Measurements from ENCODE around the gene ANKRD29. TPM values are rescaled to one million over a fixed set of nuclear protein-coding genes. Genes with fewer than 3 reads are reported as not detected.

The ANKRD29 gene
- total and polyA plus RNA-seq, 9 of the 15 experiments (the other 6 are each of a cell fraction or from before 2014, with no cell fraction given): 0.36 TPM; not detected in 8

DNA sequence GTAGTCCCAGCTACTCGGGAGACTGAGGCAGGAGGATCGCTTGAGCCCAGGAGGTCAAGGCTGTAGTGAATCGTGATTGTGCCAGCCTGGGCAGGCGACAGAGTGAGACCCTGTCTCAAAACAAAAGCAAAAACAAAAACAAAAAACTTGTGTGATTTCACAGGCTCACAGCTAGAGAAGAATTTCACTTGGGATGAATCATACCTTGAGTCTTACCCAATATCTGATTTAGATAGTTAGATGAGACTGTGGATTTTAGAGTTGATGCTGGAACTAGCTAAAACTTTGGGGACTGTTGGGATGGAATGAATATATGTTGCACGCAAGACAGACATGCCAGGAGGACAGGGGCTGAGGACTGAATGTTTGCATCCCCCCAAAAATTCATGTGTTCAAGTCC lies 4.4 kb downstream of the ANKRD29 start:
- Histone ChIP-seq H3K4me3 (no peak overlapping the region), H3K27me3 (ENCODE audit: control insufficient read depth in 2 of 2, insufficient read depth in 2 of 2, low read length in 2 of 2) (peaks cover 25 to 35% of the 10 kb centered on the region in 2 experiments), H3K4me1 (replicated peaks in 1 of 2; ENCODE audit: control insufficient read depth in 2 of 2, insufficient read depth in 2 of 2, low read length in 2 of 2) (peaks cover 0 to 7% of the 10 kb centered on the region in 2 experiments; a peak in 1 of 5 replicates), H4K20me1 (replicated peaks; ENCODE audit: control insufficient read depth, insufficient read depth, low read length) (peaks cover 5% of the 10 kb centered on the region), H3K27ac (ENCODE audit: extremely low read depth, low read depth, low read length) (no peak overlapping the region), H3K9ac (ENCODE audit: insufficient read depth in 1 of 2, low read depth in 2 of 2, low read length in 2 of 2) (no peak overlapping the region), H2AFZ (ENCODE audit: low read depth, low read length) (no peak overlapping the region), H3K79me2 (ENCODE audit: control insufficient read depth, insufficient read depth, low read length) (no peaks in the 10 kb centered on the region), H3K4me2 (ENCODE audit: insufficient read depth, low read length) (no peak overlapping the region), H3K9me1 (ENCODE audit: control insufficient read depth, insufficient read depth, low read length) (no peaks in the 10 kb centered on the region), H3K36me3 (ENCODE audit: control insufficient read depth, insufficient read depth, low read length) (no peaks in the 10 kb centered on the region), H3K9me3 (replicated peaks; ENCODE audit: control insufficient read depth, insufficient read depth, low read depth, low read length) (no peaks in the 10 kb centered on the region)
- FAIRE-seq (no peak), DNase-seq (ENCODE audit: extremely low read depth in 1 of 4, low spot score in 3 of 4) (no peak), ATAC-seq (no peak)
- BruUV-seq (replicated peaks): no TSS peak
- WGBS (ENCODE audit: insufficient coverage, low coverage, missing lambda C conversion rate): 1% methylated on average over 5 of the region's 5 CpGs
- in situ Hi-C loops (cut with MboI): no loop called here
- intact Hi-C loops (cut with micrococcal nuclease): no loop called here
- TF ChIP-seq BRF1 (IDR thresholded peaks at IDR 0.05; ENCODE audit: borderline replicate concordance, extremely low read depth, insufficient read length) (no peak), SNIP1 (IDR thresholded peaks at IDR 0.05; ENCODE audit: low read depth) (no peak), POLR2H (tag; IDR thresholded peaks at IDR 0.05; ENCODE audit: low read depth) (no peak), SLC30A9 (CRISPR knock-in tag; IDR thresholded peaks at IDR 0.05) (no peak), MYBL2 (IDR thresholded peaks at IDR 0.05; ENCODE audit: low read depth) (no peak), MYBL2 (CRISPR knock-in tag; IDR thresholded peaks at IDR 0.05; ENCODE audit: borderline replicate concordance) (no peak), MBD2 (IDR thresholded peaks at IDR 0.05; ENCODE audit: borderline replicate concordance, low read depth) (no peak), SMARCE1 (IDR thresholded peaks at IDR 0.05) (no peak), PURB (CRISPR knock-in tag; IDR thresholded peaks at IDR 0.05; ENCODE audit: low read depth) (no peak), ZNF174 (CRISPR knock-in tag; IDR thresholded peaks at IDR 0.05) (no peak), ZBTB11 (CRISPR knock-in tag; IDR thresholded peaks at IDR 0.05) (no peak)
- CTCF ChIA-PET (ENCODE audit: low intra/inter-chr PET ratio): no interaction called here
- POLR2A ChIA-PET: interaction anchor here (0.6 kb wide), 1 partner anchor 77 kb away, joined by 3 read pairs; no protein-coding TSS in a partner anchor
